Rectal smooth muscle tissue (tissue), 1 donor: ENCODE measurements around the gene NEDD4.
"Not testable (repeated sequence)": the region's sequence is repeated elsewhere in the genome, so short reads cannot be mapped to it uniquely, and the experiment has no call there.

Experiments used
- H3K27ac ChIP-seq: one replicate; pipeline ENCODE4 v1.7.0; 2013; ENCODE audit warnings: low read depth, low read length, inconsistent platforms
- H3K27me3 ChIP-seq: one replicate; pipeline ENCODE4 v1.7.0; 2013; ENCODE audit warnings: low read length; ENCODE audit not compliant: control insufficient read depth, insufficient read depth
- H3K36me3 ChIP-seq: one replicate; pipeline ENCODE4 v1.7.0; 2013; ENCODE audit warnings: low read length; ENCODE audit not compliant: control insufficient read depth, insufficient read depth
- H3K4me1 ChIP-seq: one replicate; pipeline ENCODE4 v1.7.0; 2013; ENCODE audit warnings: low read length; ENCODE audit not compliant: control insufficient read depth, insufficient read depth
- H3K4me3 ChIP-seq: one replicate; pipeline ENCODE4 v1.7.0; 2013; ENCODE audit warnings: low read length
- H3K9ac ChIP-seq: one replicate; pipeline ENCODE4 v1.7.0; 2013; ENCODE audit warnings: low read length

NEDD4 gene

DNA sequence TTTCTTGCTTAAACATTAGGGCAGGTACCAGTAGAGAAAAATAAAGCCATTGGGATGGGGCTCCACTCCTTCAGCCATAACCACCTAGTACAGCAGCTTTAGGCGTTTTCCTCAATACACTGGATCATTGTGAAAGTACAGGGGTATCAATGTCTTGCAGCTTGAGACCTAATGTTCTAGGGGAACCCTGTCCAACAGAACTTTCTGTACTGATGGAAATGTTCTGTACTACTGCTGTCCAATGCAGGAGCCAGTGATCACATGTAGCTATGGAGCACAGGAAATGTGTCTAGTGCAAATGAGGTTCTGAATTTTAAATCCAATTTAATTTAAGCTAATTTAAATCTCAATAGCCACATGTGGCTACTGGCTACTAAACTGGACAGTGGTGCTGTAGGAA is 93.9 kb downstream of the NEDD4 start:
- Histone ChIP-seq H3K36me3 (no peaks in the 10 kb centered on the region), H3K27ac (no peak overlapping the region), H3K4me3 (no peak overlapping the region), H3K27me3 (no peaks in the 10 kb centered on the region), H3K9ac (no peak overlapping the region), H3K4me1 (no peaks in the 10 kb centered on the region)

DNA sequence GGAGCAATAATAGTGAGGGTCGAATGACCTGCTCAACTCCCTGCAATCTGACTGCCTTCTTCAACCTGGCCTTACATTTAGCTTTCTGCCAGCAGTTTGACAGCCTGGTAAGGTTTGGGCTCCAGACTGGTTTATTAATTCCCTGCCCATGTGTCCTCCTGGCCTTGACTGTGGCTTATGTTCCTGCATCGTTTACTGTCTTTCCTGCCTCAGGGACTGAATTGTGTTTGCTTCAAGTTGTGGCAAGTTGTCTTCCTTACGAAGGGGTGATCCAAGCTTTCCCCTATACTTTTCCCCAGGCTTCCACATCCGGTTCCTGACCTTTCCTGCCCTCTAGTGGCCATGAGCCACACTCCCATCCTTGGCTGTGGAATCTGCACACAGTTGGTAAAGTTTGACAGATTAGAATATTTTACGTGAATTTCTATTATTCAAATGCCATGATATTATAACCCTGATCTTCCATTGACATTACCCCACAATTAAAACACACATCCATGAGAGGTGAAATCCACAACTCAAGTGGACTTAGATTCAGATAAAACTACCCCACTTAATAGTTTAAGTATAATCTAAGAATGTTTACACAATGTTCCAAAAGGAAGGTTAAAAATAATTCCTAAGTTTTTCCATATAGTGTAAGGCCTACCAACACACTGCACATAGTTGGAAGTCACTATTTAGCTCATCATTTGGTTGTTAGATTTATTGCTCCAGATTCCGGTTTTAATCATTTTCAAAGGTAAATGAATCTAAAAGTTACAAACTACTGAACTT is 95.7 kb downstream of the NEDD4 start:
- no peak overlapping the region for H3K4me3 ChIP-seq

DNA sequence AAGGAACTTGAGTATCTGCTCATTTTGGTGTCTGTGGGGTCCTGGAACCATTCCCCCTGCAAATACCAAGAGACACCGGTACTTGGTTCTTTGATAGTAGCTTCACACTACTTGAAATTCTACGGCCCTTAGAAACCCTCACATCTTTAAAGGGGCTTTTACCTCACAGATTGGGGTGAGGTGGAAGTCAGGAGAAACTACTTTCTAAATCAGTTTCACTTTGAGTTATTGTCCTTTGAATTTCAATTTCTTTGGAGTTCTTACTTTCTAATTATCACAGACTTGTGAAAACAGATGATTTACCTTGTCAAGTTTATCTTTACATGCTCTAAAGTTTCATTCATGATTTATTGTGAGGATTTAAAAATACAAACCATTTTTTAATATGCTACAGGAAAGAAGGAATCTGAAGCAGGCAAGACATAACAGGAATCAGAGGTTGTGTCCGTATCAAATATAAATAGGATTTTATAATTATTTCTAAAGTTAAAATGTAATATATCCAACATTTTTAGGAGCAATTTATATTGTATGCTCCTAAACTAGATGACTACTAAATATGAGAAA is 98.9 kb downstream of the NEDD4 start:
- no peak overlapping the region for H3K27ac ChIP-seq
- no peaks in the 10 kb centered on the region for H3K4me1 ChIP-seq
- no peak overlapping the region for H3K9ac ChIP-seq
- H3K4me3 ChIP-seq = no peak overlapping the region
- H3K27me3 ChIP-seq = no peaks in the 10 kb centered on the region
- no peaks in the 10 kb centered on the region for H3K36me3 ChIP-seq

More for the DNA sequence above, 95.7 kb downstream of the NEDD4 start:
- no peaks in the 10 kb centered on the region for H3K36me3 ChIP-seq
- H3K9ac ChIP-seq = no peak overlapping the region
- H3K27me3 ChIP-seq = no peaks in the 10 kb centered on the region
- no peak overlapping the region for H3K27ac ChIP-seq
- no peaks in the 10 kb centered on the region for H3K4me1 ChIP-seq

DNA sequence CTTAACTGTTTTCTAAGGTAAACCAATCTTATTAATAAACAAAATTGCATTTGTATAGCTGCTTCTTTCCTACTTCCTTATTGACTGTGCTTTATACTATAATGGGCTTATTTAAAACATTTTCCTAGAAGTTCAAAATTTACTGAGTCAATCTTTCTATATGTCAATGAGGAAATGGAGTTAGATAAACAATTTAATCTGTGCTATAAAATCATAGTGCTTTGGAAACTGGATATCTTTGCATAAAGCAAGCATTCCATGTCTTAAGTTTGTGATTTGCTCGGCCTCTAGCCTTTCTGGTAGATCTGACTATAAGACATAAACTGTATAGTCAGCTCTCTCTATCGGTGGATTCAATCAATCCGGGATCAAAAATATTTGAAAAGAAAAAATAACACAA is 99.6 kb downstream of the NEDD4 start:
- no peak overlapping the region for H3K4me3 ChIP-seq
- H3K27me3 ChIP-seq = no peaks in the 10 kb centered on the region
- H3K36me3 ChIP-seq = no peaks in the 10 kb centered on the region
- no peak overlapping the region for H3K27ac ChIP-seq
- H3K9ac ChIP-seq = no peak overlapping the region
- no peaks in the 10 kb centered on the region for H3K4me1 ChIP-seq

DNA sequence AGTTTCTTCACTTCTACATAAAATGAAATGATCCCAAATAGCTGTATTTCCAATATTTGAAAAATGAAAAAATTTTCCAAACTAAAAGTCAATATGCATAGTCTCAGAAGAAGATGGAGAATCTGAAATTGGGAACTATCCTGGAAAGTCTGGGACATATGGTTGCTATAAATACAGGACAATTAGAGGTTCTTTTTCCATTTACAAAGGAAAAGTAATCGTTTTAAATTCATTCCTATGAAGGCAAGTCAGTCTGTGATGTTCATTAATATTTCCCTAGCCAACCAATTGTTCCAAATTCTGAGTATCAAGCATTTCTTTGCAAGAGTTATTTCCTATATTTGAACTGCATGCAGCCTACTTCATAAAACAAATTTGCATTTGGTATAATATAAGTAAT is 102.2 kb downstream of the NEDD4 start:
- H3K36me3 ChIP-seq = no peaks in the 10 kb centered on the region
- no peak overlapping the region for H3K9ac ChIP-seq
- no peak overlapping the region for H3K4me3 ChIP-seq
- H3K27ac ChIP-seq = no peak overlapping the region
- H3K4me1 ChIP-seq = no peaks in the 10 kb centered on the region
- H3K27me3 ChIP-seq = no peaks in the 10 kb centered on the region

DNA sequence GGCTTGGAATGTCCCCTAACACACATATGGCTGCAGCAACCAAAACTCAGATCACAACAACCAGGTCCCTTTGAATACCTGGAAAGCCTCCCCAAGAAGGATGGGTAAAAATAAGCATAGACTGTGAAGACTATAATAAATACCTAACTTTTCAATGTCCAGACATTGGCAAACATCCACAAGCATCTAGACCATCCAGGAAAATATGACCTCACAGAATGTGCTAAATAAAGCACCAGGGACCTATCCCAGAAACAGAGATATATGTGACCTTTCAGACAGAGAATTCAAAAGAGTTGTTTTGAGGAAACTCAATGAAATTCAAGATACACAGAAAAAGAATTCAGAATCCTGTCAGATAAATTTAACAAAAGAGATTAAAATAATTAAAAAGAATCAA is 109.2 kb downstream of the NEDD4 start:
- H3K4me1 ChIP-seq = no peaks in the 10 kb centered on the region
- no peak overlapping the region for H3K27ac ChIP-seq
- H3K27me3 ChIP-seq = no peaks in the 10 kb centered on the region
- no peaks in the 10 kb centered on the region for H3K36me3 ChIP-seq
- H3K4me3 ChIP-seq = no peak overlapping the region
- H3K9ac ChIP-seq = no peak overlapping the region

DNA sequence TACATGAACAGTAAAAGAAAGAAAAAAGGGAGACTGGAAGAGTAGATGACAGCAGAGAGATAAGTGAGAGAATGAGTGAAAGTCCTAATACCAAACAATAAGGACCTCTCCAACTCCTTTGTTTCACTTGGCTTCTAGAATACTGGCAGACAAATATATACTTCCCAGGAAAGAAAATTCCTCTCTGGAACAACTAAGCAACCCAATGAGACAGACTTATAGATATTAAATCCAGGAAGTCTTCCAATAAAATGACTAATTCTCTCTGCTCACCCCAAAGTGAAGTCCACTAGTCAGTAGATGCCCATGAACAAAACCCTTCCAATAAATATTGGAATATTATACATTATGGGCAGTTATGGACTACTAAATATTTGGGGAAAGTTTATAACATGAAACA is 114.2 kb downstream of the NEDD4 start:
- Histone ChIP-seq H3K27me3 (no peaks in the 10 kb centered on the region), H3K4me1 (no peaks in the 10 kb centered on the region), H3K27ac (no peak overlapping the region), H3K4me3 (no peak overlapping the region), H3K36me3 (no peaks in the 10 kb centered on the region), H3K9ac (no peak overlapping the region)

DNA sequence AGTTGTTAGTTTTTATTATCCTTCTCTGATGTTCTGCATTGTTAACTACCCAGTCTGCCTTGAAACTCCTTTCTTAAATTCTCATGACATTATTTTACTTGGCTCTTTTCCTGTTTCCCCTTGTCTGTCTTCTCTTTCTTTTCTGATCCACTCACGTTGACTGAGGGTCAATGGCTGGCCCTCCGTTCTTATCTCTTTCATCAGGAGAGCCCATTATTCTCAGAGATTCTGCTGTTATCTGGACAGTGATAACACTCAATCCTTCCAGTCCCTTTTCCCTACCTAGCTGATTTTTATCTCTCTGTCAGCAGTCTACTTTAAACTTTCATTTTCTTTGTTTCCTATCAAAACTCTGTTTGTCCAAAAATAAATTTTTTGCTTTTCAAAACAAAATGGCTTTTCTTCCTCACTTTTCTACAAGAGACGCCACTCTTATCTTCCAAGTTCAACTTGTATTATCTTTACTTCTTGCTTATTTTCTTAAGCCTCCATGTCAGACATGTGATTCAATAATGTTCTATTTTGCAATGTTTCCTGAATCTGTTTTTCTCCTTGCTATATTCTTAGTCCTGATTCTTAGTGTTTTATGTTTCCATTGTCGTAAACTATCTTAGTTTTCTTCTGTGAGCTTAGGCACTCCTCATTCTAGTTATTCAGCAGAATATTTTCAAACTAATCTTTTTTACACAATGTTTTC is 120.2 kb downstream of the NEDD4 start:
- no peak overlapping the region for H3K9ac ChIP-seq
- H3K36me3 ChIP-seq = no peaks in the 10 kb centered on the region
- H3K4me3 ChIP-seq = no peak overlapping the region
- no peaks in the 10 kb centered on the region for H3K27me3 ChIP-seq
- H3K4me1 ChIP-seq = no peaks in the 10 kb centered on the region
- no peak overlapping the region for H3K27ac ChIP-seq

DNA sequence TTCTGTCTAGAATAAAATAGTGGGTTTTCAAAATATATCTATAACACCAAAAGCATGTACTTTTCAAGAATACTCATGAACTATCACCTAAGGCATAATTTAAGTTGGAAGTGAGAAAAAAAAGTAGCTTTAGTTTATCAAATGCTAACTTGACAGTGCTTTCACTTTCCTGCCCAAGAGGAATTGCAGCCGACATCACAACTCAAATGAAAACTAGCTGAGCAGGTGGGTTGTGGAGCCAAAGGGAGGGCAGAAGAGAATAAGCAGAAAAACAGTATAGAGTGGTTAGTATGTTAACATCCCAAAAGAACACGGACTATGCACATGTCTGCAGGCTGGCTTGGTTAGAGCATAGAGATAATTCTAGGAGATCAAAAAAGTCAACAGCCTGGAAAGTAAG is 120.9 kb downstream of the NEDD4 start:
- Histone ChIP-seq H3K9ac (no peak overlapping the region), H3K4me1 (no peaks in the 10 kb centered on the region), H3K4me3 (no peak overlapping the region), H3K27me3 (no peaks in the 10 kb centered on the region), H3K27ac (no peak overlapping the region), H3K36me3 (no peaks in the 10 kb centered on the region)

DNA sequence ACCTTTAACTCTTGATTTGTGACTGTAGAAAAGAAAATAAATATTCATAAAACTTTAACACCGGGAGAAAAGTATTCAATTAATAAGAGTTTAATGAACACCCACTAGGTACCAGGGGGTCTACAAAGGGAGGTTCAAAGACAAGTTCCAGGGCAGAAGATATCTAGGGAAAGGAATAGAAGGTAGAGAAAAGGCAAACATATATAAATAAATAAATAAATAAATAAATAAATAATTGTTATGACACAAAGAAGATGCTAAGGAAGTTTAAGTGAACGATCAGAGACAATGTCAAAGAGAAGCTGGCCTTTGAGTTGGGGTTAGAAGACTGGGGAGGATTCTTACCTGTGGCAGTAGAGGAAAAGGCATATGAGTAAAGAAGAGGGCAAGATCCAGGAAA is 123.8 kb downstream of the NEDD4 start:
- H3K27me3 ChIP-seq = no peaks in the 10 kb centered on the region
- no peak overlapping the region for H3K4me3 ChIP-seq
- H3K9ac ChIP-seq = no peak overlapping the region
- no peaks in the 10 kb centered on the region for H3K4me1 ChIP-seq
- no peaks in the 10 kb centered on the region for H3K36me3 ChIP-seq
- H3K27ac ChIP-seq = no peak overlapping the region

DNA sequence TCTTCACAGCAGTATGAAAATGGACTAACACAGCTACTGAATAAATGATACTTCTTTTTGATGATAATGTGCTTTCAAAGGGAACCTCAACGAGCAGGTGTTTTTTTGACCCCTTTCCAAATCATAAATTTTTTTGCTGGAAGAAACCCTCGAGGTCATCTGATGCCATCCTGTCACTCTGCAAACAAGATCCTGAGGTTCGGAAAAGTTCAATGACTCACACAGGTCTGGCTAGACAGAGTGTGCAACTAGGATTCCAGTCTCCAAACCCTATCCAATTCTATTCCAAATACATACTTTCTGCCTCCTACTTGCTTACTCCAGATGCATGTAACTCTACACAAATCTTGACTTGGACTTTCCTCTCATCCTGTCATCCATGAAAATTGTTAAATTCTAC is 124.7 kb downstream of the NEDD4 start:
- no peak overlapping the region for H3K27ac ChIP-seq
- no peak overlapping the region for H3K4me3 ChIP-seq
- no peaks in the 10 kb centered on the region for H3K4me1 ChIP-seq

DNA sequence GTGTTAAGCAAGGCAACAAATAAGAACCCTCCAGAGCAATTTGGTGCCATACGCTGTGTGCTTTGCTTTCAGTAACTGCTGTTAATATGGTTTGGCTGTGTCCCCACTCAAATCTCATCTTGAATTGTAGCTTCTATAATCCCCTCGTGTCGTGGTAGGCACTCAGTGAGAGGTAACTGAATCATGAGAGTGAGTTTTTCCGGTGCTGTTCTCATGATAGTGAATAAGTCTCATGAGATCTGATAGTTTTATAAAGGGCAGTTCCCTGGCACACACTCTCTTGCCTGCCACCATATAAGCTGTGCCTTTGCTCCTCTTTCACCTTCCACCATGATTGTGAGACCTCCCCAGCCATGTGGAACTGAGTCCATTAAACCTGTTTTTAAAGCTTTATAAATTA is 125.1 kb downstream of the NEDD4 start:
- not testable (repeated sequence) for H3K36me3 ChIP-seq, H3K27ac ChIP-seq

More for the DNA sequence above, 124.7 kb downstream of the NEDD4 start:
- Histone ChIP-seq H3K27me3 (no peaks in the 10 kb centered on the region), H3K9ac (no peak overlapping the region), H3K36me3 (no peaks in the 10 kb centered on the region)

DNA sequence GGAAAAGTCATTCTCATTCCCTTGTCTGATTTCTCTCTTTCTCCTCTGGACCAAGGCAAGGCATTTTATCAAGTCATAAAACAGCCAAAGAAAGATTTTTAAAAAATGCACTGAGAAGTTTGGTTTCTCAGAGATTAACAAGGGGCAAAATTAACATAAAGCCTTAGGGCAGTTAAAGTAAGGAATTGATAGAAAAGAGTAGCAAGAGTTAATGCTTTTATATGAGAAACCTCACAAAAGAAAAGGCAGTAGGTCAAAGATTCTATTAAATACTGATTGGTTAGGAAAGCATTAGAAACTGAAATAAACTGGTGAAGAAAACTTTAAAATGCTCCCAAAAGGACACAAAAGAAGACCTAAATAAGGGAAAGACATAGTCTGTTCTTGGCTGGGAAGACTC is 129.5 kb downstream of the NEDD4 start:
- Histone ChIP-seq H3K36me3 (peaks cover 2% of the 10 kb centered on the region), H3K27ac (no peak overlapping the region), H3K9ac (no peak overlapping the region), H3K4me3 (no peak overlapping the region), H3K27me3 (no peaks in the 10 kb centered on the region), H3K4me1 (no peaks in the 10 kb centered on the region)

More for the DNA sequence above, 125.1 kb downstream of the NEDD4 start:
- H3K4me1 ChIP-seq, H3K4me3 ChIP-seq, H3K9ac ChIP-seq, H3K27me3 ChIP-seq: not testable (repeated sequence)
